Activated CD8-positive, alpha-beta memory T cell treated with anti-CD3 and anti-CD28 coated beads for 36 hours (primary cell): ENCODE results near the gene TUSC1. TPM values are rescaled to one million over a fixed set of nuclear protein-coding genes. Genes with fewer than 3 reads are reported as not detected.
"Not testable (repeated sequence)": the region's sequence is repeated elsewhere in the genome, so short reads cannot be mapped to it uniquely, and the experiment has no call there.

Experiments
- CTCF ChIA-PET: fragments of 350-600 bp; sonication (Branson Sonifier 250); formaldehyde crosslinking; loops from one replicate; lab custom pipeline; 2021; ENCODE audit warnings: antibody characterized with exemption; lab: Charles Lee
- POLR2A ChIA-PET: fragments of 350-600 bp; sonication (Branson Sonifier 250); formaldehyde crosslinking; loops from one replicate; lab custom pipeline; 2021; ENCODE audit warnings: antibody characterized with exemption; lab: Charles Lee
- total RNA-seq, 2 experiments: library from RNA; stranded (reverse); gene quantifications; one replicate each; pipeline ENCODE4 v1.2.3, GENCODE V29; 2021

TUSC1 gene
- not detected for total RNA-seq

DNA sequence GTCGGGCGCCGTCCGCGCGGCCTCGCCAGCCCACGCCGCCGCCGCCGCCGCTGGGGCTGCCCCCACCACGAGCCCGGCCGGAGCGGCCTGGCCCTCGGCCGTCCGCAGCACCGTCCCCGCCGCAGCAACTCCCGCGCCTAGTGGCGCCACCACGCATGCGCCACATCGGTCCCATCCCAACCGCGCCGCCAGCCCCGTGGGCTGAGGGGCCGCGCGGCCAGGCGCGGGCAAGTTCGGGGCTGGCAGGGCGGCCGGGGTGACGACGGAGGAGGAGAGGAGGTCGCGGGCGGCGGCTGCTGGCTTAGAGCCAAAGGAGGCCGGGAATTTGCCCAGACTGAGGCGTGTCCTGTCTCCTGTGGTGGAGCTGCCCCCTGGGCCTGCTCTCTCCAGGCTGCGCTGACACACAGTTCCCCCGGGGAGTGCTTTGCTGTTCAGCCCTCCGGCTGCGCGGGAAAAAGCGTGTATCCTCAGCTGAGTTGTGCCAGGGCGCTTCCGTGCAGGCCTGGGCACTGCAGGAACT lies at the start of gene TUSC1:
TUSC1 (minus strand) TSS at position 298 of the 520 bp plus-strand sequence; CDS start at position 166, 132 bp downstream.
- CTCF ChIA-PET, result no interaction called here
- POLR2A ChIA-PET, result no interaction called here

DNA sequence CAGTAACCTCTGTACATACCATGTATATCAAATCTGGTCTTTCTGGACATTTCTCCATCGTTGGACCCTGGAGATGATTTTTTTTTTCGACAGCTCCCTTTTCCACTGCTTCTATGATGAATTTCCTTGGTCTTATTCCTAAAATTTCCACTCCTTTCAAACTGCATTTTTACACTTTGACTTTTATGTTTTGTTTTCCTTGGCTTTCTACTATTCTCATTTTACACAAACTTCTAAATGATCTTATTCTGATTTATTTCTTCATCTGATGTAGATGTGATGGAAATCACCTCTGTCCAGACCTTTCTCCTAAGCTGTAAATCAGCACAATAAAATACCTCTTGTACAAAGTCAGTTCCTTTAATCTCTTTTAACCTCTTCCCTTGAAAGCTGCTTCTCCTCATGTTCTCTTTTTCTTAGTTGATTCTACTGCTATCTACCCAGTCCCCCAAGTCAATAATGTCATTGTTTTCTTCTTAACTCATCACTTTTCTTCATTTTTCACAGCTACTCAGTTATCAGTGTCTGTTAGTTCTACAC lies 48.7 kb upstream of the TUSC1 start:
- ChIA-PET POLR2A (no interaction called here), CTCF (no interaction called here)

DNA sequence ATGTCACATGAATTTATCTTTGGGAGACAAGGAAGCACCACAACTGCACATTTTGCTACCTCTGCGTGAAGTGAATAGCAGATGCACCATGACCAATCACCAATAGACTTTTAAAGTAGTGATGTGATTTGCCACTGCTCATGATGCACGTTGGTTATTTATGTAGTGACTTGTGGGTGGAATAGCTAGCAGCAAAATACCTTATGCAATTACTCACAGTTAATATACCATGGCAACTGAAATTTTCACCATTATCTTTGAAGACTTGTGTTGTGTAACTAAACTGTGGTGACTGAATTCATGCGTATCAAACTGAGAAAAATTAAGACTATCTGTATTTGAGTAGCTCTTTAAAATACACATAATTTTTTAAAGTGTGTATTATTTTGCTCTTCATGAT lies 46.2 kb upstream of the TUSC1 start:
- CTCF ChIA-PET, result no interaction called here
- POLR2A ChIA-PET, result no interaction called here

DNA sequence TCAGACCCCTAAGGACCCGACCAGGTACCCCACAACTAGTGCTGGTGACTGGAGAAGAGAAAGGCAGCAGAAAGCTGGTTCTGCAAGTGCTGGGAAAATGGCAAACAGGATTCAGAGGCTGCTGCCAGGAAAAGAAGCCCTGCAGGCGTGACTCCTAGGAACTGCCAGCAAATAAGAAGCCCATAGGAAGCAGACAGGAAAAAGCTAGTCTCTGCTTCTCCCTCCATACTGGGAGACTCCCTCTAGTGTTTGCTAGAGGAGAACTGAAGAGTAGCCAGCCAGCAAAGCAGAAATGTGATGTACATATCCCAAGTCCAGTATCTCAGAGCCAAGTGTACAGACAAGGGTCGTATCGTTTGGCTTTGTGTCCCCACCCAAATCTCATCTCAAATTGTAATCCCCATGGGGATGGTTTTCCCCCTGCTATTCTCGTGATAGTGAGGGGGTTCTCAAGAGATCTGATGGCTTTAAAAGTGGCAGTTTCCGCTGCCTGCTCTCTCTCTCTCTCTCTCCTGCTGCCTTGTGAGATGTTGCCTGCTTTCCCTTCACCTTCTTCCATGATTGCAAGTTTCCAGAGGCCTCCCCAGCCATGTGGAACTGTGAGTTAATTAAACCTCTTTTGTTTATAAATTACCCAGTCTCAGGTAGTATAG lies 38.1 kb upstream of the TUSC1 start:
- CTCF ChIA-PET, result no interaction called here
- POLR2A ChIA-PET, result no interaction called here

DNA sequence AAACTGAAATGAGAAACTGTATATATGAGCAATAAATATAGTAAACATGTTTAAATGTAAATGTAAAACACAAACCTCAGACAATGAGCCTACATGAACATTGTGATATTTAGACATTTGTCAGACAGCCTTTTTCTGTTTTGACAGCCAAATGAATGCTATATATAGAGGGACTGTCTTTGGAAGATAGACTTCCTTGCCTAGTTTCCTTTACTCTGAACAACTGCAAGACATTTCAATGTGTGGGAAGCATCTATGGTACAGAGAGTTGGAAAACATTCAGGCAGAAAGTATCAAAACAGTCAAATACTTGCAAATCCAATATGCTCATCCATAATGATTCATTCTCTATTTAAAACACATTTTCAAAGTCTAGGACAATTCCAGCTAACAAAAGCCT lies 31.7 kb upstream of the TUSC1 start:
- POLR2A ChIA-PET, result no interaction called here
- CTCF ChIA-PET, result no interaction called here

DNA sequence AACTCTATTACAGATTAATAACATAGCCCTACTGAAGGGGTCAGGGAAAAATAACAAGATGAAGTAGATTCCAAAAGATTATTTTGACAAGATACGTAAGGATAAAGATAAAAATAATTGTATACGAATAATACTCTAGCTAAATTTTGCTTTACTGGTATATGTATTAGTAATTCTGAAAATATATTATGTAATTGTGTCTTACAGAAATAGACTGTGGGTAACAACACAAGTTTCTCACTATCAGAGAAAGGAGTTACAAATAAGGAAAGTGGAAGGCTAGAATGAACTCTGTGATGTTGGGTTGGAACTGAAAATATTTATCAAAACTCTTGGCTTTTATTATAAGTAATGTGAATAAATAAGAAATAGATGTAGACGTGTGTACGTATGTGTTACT lies 26.6 kb upstream of the TUSC1 start:
- ChIA-PET CTCF (interaction anchor here (0.6 kb wide), 1 partner anchor 330 kb away, joined by 3 read pairs; no protein-coding TSS in a partner anchor), POLR2A (no interaction called here)

DNA sequence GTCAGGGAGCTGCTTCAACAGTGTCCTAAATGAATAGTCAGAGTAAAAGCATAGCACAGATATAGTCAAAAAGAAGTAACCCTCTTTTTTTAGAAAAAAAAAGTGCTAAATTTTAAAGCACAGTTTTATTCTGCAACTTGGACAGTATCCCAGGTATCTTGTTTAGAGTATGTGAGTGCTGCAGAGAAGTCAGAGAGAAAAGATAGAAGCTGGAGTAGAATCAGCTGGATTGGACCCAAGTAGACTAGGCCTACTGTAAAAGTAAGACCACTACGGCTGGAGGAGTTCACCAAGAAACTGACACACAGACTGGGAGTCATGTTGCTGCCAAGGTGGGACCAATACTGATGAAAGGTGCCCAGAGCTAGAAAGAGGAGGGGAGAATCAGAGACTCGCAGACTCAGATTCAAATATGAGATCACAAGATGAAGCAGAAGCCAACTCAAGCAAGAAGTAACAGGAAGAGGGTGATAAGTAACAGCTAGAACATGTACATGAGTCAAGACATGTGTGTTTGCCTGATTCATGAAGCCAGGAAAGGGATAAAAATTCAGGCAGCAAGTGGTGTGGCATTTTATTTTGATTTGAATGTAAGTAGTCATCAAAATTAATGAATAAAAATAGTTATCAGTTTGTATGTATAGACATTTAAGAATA lies 25.6 kb upstream of the TUSC1 start:
- POLR2A ChIA-PET, result no interaction called here
- CTCF ChIA-PET, result no interaction called here

DNA sequence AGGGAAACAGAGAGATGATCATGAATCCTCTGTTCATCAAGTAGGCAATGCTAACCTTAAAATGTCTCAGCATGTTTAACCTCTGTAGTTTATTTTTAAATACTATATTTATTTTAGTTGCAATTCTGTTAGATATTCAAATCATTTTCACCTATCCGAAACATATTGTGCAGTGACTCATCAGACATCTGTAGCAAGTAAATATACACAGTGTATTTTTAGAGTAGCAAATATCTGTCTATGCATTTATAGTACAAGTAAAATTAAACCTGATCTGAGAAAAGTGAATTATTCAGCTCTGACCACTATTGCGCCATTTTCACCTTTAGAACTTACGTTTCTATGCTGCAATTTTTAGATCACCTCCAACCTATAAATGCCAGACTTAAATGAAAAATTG lies 24.3 kb upstream of the TUSC1 start:
- POLR2A ChIA-PET, result no interaction called here
- CTCF ChIA-PET, result no interaction called here

DNA sequence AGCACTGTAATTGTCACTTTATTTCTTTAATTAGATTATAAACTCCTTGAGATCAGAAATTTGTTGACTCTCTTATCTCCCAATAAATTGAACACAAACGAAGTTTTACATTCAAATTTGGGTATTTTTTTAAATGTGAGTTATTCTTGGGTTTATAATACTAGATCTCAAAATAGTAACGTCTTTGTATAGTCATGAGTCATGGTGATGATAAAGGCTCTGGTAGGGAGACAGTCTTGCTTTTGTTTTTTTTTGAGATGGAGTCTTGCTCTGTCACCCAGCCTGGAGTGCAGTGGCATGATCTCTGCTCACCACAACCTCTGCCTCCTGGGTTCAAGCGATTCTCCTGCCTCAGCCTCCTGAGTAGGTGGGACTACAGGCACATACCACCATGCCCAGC lies 22.7 kb upstream of the TUSC1 start:
- CTCF ChIA-PET, POLR2A ChIA-PET: not testable (repeated sequence)

DNA sequence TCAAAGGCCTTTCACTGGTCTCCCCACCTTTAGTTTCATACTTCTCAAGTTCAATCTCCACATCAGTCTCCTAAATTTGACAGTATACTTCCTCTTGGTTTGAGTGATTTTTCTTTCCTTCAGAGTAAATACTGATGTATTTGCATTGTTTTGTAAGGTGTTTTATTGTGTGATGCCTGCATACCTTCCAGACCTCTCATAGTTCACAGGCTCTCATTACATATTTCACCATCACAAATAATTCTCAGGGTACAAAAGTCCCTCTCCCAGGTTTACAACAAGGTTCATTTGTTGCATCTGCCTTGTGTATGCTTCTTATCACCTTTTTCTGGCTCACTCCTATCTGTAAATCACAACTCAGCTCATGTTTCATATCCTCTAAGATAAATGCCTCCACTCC lies 22.2 kb upstream of the TUSC1 start:
- POLR2A ChIA-PET, result no interaction called here
- CTCF ChIA-PET, result no interaction called here

DNA sequence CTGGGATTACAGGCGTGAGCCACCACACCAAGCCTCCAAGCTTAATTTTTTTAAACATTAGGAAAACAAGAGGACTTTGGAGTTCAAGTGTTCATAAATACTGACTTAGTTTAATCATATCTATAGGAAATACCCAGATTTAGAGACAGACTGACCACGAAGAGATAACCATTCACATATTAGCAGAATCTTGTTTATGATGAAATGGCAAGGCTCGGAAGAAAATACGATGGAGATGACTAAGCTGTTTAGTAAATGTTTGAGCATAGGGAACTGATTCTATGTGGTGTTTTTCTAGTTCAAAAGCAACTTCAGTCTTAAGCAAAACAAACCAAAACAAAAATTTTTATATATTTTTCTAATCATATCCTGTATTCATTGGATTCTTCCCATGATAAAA lies 13.5 kb upstream of the TUSC1 start:
- ChIA-PET POLR2A (no interaction called here), CTCF (no interaction called here)

DNA sequence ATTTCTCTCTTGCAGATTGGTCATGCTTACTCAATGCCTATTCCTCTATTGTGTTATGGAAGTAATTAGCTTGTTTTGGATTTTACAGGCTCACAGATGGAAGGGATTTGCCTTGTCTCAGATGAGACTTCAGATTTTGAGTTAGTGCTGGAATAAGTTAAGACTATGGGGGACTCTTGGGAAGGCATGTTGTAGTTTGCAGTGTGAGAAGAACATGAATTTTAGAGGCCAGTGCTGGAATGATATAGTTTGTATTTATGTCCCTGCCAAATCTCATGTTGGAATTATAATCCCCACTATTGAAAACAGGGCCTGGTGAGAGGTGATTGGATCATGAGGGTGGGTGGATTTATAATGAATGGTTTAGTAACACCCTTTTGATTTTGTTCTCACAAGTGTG lies 6.1 kb upstream of the TUSC1 start:
- POLR2A ChIA-PET, result no interaction called here
- CTCF ChIA-PET, result no interaction called here

DNA sequence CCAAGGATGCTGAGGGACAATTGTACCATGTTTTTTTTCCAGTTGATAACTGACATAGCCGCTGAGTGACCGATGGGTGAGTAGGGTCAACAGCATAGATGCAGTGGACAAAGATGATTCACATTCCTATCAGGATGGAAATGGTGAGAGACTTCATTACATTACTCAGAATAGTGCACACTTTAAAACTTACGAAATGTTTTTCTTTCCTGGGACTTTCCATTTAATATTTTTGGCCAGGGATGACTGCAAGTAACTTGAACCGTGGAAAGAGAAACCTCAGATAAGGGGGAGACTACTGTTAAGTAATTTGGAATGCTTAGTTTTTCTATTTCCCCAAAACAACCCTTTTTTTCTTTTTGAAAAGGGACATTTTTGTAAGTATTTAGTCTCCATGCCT lies 3.0 kb upstream of the TUSC1 start:
- POLR2A ChIA-PET, result no interaction called here
- CTCF ChIA-PET, result no interaction called here

DNA sequence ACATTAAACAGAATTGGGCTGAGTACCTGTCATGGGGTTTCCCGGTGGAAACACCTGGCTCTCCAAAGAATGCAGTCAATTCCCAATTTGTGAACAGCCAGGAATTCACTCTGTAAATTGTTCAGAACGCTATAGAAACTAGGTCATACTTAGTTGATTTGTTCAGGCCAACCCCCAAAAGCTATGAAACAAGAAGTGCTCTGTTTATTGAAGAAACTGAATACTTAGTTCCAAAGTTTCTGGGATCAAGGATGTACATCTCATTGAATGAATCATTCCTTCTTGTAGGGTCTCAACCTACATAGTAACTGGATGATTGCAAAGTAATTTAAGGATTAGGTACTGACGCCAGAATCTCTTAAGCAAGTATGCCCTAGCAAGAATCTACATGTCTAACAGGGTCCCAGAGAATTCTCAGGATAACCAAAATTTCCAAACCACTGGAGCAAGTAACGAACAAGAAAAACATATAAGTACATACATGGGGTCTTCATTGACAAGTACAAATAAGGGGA lies 659 bp upstream of the TUSC1 start:
- ChIA-PET CTCF (no interaction called here), POLR2A (no interaction called here)

DNA sequence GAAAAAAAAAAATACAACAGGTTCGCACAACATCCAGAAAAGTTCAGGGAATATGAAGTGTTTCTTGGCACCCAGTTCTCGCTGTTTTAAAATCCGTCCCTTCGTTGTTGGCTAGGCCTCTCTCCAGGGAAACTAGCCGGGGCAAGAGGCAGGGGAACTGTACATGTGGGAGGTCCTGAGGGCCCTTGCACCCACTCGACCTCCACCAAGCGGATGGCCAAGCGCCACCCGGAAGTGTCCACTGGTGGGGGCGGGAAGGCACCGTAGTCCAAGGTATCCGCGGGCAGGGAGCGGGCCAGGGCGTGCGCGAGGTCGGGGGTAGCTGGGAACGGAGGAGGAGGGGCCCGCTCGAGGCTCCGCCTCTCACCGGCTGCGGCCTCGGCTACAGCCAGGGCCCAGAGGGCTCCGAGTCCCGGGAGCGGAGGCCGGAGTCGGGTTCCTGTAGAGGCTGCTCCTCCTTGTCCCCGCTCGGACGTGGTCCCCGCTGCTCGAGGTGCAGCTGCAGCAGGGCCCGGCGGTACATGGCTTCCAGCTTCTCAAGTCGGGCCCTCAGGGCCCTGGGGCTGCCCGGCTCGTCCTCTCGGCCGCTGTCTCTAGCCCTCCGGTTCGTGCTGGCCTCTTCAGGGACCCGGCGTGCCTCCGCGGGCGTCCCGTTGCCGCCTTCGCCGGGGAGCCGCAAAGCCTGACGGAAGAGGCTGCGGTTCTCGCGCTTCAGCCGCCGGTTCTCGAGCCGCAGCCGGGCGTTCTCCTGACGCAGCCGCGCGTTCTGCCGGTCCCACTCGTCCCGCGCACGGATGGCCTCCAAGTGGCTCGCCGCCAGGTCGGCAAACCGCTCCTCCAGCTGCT lies 720 bp downstream of the TUSC1 start:
- ChIA-PET CTCF (no interaction called here), POLR2A (no interaction called here)

DNA sequence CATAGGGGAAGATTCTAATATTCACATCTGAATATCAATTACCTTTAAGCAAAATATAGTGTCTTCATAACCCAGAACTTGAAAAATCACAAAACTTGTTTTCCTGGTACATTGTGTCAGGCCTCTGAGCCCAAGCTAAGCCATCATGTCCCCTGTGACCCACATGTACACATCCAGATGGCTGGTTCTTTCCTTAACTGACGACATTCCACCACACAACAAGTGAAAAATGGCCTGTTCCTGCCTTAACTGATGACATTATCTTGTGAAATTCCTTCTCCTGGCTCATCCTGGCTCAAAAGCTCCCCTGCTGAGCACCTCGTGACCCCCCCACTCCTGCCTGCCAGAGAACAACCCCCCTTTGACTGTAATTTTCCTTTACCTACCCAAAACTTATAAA lies 2.4 kb downstream of the TUSC1 start:
- POLR2A ChIA-PET, CTCF ChIA-PET: not testable (repeated sequence)

DNA sequence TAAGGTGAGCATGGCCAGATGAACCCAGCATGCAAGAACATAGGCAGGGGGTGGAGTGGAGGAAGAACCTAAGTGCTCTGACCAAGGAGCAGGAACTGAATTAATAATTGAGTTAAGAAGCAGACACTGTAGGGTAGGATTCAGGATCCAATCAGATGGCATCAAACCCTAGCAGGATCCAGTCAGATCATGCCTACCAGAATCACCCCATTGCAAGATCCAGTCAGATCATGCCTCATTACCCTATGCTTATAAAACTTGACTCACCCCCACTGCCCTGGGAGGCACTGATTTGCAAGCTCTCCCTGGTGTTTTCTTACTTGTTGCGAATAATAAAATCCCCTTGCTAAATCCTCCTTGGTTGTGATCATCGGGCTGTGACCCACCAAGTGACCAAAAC lies 19.7 kb downstream of the TUSC1 start:
- CTCF ChIA-PET, result no interaction called here

DNA sequence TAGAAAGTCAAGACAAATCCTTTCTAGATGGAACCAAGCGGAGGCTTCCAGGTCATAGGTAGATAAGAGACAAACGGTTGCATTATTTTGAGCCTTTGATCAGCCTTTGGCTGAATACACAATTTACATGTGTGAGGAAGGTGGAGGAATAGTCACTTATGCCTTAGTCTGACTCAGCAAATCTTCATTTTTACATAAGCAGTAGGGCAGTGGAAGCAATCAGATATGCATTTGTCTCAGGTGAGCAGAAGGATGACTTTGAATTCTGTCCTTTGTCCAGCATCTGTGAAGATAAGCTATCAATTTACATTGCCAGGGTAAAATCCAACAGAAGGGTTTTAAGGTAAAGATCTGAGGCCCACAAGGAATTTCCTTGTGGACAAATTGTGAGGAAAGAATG lies 23.8 kb downstream of the TUSC1 start:
- POLR2A ChIA-PET, result no interaction called here
- CTCF ChIA-PET, result no interaction called here

More for the DNA sequence above, 19.7 kb downstream of the TUSC1 start:
- POLR2A ChIA-PET, result no interaction called here

DNA sequence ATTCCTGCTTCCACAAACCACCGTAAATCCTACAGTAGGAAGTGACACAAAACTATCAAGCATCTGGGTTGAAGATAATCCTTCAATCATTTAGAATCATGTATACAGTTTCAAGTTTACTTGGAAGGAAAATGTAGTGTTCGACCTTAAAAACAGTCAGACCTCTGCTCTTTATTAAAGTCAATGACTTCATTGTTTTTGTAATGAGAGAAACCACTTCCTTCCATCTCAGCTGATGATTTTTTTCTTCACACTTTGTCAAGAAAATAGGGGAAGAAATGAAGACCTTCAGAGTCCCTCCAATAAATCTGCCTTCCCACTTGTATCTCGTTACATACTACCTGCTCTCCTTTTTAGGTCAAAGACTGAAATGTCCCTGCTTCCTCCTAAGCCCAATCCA lies 30.1 kb downstream of the TUSC1 start:
- ChIA-PET POLR2A (no interaction called here), CTCF (no interaction called here)

DNA sequence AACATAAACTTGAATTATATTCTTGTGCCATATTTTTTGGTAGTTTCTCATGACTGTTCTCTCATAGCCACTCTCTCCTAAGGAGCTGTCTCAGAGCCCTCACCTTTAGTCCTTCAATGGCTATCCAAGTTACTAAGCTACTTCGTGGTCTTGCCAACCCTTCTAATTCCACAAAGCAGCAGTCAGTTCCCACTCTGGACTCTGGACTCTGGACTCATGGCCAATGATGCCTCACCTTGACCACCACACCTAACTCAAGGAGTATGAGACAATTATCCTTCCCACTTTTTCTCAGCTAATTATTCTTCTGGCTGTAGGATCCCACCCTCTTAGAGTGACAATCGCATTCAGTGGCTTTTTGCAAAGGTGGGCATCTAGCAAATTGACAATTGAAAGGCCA lies 42.2 kb downstream of the TUSC1 start:
- ChIA-PET POLR2A (no interaction called here), CTCF (no interaction called here)
